GM21723 (cell line): ENCODE results near the gene INTS3.

Source experiments
- ATAC-seq: cut with Tn5 transposase; IDR thresholded peaks from one replicate; pipeline ENCODE4 v1.9.1; 2021; ENCODE audit warnings: mild to moderate bottlenecking, moderate library complexity; ENCODE audit not compliant: unreplicated experiment

The INTS3 gene

DNA sequence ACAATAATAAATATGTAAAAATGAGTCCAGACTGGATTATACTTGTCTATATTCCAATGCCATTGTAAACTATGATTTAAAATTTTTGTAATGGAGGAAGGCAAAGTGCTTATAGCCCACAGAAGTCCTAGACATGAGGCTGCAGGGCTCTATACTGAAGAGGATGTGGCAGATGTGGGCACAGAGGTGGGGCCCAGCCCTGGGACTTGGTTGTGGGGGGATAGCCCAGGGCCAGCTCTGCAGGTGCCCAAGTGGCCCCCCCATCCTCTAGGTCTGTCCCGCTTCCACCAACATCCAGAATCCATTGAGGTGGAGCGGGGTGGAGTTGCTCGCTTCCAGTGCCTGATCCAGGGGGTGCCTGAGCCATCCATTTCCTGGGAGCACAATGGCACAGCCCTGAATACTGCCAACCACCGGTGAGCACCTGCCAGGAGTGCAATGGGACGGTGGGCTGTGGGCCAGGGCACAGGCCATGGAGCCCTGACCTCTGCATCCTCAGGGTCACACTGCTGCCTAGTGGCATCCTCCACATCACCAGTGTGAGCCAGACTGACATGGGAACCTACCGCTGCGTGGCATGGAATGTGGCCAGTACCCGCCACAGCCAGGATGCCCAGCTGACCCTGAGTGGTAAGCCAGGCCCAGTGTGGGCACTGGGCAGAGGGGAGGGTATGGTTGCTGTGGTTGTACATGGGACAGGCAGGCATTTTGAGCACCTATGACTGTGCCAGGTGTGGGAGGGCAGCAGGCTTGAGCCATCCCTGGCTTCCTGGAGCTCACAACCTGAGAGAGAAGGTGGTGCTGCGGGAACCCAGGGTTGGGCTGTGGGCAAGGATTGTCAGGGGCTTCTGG is 68.3 kb downstream of the INTS3 start:
- no peak for ATAC-seq

DNA sequence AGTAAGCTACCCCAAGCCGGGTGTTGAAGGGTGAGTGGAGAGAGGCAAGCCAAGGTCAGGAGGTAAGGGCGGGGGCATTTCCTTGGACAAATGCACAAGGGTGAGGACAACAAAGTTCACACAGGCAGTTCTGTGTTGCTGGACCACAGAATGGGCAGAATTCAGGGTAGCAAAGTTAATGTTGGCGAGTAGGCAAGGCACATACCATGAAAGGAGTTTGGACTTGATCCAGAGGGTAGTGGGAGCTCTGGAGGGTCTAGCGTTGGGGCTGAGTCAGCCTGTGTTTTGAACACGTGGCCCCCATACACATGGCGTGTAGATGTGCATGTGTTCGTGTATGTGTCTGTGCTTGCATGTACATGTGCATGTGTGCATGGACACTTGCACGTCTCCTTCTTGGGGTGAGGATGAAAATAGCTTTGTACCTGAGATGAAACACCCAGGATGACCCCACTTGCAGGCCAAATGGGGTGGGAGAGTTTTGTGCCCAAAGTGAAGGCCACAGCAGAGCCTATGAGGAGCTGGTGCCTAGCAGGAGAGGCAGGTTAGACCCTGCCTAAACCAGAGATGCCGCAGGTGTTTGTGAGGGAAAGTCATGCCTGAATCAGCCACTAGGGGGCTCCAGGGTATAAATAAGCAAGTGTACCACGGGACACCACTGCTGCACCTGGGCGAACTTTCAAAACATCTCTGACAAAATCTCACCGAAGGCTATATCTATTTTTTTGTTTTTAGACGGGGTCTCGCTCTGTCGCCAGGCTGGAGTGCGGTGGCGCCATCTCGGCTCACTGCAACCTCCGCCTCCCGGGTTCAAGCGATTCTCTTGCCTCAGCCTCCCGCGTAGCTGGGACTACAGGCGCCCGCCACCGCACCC is 69.2 kb downstream of the INTS3 start:
- ATAC-seq: peak; percentile 46

DNA sequence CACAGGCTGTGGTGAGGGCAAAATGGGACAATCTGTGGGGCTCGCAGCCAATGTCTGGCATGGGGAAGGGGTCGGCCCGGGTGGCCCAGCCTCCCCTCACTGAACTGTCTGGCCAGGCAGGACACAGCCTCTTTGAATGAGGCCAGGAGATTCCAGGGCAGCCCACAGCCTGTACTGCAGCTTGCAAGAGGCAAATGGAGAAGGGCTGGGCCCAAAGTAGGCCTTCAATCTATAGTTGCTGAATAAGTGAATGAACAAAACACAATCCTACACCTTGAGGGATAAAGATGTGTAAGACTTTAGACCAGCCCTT is 70.6 kb downstream of the INTS3 start:
- ATAC-seq: no peak

DNA sequence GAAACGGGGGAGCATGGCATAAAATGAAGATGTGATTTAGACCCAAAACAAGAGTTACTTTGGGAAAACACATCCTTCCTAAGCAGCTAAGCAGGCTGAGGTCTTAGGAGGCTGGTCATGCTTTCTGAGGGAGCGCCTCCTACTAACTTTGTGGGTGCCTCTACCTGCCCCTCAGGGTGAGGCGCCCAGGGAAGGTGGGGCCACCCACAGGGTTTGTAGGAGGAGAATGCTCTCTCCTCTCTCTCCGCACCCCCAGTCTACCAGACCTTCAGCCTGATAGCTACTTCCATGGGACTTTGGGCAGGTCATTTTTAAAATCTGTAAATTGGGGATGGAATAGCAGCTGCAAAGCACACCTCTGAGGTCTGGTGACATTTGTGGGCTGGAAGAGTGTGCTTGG is 71.2 kb downstream of the INTS3 start:
- ATAC-seq: no peak

DNA sequence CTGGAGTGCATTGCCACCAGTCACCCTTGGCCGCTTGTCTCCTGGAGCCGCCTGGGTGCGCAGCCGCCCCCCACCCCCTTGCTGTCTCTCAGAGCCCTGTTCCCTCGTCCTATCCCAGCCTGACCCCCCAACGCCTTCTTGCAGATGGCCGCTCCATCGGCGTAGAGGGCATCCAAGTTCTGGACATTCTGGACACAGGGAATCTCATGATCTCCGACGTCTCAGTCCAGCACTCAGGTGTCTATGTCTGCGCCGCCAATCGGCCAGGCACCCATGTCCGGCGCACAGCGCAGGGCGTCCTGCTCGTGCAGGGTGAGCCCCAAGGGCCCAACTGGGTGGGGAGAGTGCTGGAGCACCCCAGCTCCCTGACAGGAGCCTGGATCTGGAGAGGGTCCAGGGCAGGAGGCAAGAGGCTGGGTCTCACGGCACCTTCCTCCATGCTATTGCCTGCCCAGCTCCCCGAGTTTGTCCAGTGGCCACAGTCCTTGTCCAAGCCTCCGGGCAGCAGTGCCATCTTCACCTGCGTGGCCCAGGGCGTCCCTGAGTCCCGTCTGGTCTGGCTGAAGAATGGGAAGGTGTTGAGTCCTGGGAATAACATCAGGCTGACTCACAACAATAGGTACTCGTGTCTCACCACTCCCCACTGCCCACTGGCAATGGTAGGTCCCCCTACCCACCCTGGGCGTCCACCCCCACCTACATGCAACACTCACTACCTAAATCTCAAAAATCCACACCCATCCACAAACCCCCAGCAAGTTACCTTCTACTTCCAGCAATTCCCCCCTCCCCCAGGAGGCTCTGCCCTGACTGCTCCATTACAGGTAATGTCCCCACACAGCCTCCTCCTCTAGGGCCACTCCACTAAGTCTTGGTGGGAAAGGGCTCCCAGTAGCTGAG is 72.0 kb downstream of the INTS3 start:
- no peak for ATAC-seq

DNA sequence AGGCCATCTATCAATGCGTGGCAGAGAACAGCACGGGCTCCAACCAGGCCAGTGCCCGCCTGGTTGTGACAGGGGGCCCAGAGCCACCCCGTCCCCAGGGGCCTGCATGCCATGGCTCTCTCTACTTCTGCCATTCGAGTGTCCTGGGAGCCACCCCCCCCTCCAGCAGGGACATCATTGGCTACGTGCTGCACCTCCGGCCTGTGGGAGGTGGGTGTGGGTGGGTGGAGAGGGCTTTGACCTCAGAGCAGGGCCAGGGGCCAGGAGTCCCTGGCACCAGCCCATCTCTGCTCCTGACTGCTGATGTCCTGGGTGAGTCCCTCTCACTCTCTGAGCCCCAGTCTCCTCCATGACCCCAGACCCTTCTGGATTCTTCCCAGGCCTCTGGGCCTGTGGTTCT is 72.7 kb downstream of the INTS3 start:
- ATAC-seq: no peak

DNA sequence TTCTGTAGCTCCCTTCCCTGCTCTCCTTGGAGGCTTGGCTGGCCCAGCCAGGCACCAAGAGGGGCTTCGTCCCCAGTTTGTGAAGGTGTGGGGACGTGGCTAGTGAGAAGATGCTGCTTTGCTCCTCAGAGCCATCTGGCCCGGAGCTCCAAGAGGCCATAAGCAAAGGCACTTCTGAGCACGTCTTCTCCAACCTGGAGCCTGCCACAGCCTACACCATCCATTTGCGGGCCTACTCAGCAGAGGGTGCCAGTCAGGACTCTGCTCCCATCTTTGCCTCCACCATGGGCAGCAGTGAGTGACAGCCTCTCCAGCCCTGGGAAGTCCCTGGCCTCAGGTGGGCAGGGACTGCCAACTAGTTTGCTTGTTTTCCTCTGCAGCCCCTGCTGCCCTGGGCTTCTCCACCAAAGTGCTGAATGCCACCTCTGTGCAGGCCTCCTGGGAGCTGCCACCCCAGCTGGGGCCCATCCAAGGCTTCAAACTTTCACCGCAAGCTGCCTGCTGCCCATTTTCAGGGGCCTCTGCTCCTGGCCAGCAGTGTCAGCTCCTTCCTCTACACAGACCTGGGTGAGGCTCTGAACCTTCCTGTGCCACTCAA is 73.3 kb downstream of the INTS3 start:
- no peak for ATAC-seq

DNA sequence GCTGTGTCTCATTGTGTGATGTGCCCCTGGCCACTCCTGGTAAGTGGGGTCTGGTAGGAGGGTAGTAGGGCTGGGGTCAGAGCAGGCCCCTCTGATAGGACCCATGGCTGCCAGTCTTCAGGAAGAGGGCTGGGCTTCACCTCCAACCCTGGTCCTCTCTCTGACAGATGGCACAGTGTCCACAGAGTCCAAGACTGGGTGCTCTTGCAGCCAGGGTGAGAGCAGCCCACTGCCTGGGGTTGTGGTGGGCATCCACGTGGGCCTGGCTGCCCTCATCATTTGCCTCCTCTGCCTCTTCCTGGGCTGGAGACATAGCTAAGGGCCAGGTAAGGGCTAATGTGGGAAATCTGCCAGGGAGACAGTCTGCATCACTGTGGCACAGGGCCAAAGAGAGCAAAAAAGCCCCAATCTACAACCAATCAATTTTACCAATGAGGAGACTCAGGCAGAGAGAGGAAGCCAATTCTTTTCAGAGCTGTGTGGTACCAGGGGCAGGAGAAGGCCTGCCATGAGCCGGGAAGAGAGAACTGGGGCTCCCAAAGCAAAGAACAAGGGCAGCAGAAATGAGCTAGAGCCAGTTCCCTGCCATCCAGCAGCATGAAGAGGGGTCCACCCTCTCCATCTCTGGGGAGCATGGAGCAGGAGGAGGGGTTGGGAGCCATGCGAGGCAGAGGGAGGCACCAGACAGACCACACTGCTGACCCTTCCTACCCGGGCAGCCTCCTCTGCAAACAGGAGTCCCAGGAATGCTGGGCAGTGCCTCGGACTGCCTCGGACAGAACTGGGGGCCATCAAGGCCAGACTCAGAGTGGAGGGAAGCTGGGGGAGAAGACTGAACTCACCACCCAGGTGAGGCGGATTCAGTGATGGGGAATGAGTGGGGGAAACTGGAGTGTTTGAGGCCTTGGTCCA is 74.2 kb downstream of the INTS3 start:
- no peak for ATAC-seq

DNA sequence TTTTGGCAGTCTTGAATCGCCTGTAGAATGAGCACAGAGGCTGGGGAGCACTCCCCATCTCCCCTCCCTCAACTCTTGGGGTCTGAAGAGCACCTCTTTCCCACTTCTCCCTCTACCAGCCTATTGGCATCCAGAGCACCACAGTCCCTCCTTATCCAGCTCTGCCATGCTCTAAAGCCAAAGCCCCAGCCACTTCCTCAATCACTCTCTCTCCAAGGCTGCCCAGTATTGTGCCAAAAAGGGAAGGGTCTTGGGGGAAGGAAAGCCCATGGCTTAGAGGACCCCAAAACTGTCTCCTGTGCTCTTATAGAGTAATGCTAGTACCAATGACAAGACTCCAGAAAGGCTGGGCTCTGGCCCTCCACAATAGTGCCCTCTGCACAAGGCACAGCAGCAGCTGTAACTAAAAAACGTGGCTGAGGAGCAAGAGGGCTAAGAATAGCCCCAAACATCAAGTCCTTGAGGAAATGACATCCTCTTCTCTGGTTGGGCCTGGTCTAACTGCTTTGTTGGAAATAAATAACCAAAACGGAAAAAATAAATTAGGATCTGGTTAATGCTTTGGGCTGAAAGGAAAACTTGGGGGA is 75.7 kb downstream of the INTS3 start:
- ATAC-seq: no peak

DNA sequence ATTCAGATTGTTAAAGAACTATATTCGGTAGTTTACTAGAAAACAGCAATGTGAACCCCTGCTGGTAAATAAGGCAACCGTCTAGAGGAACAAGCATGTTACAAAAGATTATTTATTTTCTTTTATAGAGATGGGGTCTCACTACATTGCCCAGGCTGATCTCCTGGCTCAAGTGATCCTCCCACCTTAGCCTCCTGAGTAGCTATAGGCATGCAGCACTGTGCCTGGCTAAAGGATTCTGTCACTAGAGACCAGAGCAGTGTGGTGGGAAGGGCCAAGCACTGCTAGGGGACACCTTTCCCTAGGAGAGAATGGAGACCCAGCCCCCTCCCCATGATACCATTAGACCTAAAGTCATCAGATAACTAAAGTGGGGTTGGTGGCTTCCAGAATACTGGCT is 76.3 kb downstream of the INTS3 start:
- ATAC-seq: no peak

DNA sequence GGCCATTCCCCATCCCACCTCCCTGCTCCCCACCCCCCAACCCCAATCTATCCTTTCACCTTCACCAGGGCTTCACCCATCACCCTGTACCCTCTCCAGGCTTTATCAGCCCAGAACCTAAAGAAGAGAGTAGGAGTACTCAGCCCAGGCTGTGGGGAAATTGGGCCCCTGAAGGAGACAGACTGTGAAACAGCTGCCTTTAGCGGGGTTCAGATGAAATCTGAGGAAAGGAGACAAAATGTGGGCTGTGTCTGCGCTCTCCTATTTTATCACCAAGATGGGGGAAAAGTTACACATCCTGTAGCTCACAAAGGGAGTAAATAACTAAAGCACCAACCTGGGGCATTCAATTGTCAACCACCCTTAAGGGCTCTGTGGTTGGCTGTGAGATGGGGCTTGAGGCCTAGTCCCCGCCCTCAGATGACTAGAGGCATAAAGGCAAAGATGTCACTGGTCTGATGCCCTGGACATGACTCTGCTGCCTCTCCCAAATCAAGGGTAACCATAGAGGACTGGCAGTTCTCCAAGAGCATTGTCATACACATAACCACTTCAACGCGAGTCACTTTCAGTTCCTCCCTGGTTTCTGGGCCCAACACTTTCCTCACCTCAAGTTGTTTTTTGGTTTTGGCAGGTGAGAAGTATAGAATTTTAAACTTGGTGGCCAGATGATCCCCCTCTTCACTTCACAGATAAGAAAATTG is 77.3 kb downstream of the INTS3 start:
- ATAC-seq: peak; percentile 91

DNA sequence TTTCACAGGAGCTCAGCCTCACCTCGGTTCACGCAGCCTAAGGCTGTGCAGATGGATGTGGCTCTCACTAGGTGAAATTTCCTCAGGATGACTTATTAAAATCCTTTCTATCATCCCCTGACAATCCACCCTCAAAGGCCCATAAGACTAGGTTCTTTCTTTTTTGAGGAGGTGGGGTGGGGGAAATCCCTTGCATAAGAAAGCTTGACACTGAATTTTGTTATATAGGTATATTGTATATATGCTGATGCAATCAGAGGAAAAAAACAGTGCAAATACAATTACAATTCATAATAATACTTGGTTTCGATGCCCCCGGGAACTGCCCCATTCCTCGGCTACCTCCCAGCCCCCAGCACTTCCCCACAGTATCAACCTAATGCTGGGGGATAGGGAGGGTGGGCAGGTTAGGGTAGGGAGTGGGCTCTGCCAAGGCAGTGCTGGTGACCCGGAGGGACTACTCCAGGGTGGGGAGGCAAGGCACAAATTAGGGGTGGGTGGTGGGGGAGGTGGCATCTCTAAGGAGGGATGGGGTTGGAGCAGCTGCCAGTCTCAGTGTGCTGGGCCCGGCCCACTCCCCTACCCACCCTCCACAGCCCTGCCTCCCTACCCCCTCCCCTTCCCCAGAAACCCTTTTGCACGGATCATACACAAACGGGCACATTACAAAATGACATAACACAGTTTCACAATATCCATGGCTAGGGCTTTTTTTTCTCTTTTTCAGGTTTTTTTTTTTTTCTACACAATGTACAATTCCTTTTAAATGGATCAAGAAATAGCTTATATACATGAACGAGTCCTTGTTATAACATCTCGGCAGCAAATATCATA is 78.3 kb downstream of the INTS3 start:
- ATAC-seq: peak; percentile 20

DNA sequence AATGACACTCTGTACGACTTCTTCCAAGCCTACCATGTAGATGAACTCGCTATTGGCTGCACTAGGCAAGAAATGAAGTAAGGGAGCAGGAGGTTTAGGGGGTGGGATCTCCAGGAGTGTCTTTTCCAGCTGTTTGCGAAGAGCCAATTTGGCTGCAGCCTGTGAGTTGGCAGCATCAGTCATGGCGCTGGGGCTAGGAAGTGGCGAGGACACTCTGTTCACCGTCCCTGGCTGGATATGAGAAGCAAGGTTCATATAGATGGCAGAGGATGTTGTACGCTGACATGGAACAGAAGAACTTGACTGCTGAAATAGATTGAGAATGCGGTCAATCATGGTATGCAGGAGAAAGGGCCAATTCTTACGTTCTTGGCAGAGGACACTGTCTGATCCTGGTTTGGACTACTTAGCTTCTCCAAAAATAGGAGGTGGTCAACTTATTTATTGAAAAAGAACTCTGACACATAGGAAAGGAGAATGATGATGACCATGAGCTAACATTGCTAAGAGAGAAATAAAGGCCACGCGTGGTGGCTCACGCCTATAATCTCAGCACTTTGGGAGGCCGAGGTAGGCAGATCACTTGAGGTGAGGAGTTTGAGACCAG is 88.5 kb downstream of the INTS3 start:
- ATAC-seq: no peak

DNA sequence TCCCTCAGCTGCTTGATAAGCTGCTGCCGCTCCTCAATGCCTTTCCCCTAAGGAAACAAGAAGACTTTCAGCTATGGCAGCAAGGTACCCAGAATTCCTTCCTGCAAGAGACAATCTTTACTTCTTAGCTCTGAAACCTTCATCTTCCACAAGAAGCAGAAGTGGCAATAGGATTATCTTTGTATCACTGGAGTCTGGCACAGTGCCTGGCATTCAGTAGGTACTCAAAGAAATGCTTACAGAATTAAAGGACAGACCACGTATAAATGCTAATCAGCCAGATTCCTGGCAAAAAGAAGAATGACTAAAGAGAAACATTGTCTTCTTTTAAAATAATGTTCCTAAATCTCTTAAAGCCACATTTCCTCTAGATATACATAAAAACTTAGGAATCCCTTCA is 91.0 kb downstream of the INTS3 start:
- ATAC-seq: no peak
